ACC112 (cell line): ENCODE measurements around the gene AGAP1.

Experiments
- H2AFZ ChIP-seq: fragments of 200-600 bp; sonication (generic); one replicate; pipeline ENCODE4 v1.6.0; 2017; ENCODE audit warnings: antibody characterized with exemption, low read length; ENCODE audit not compliant: unreplicated experiment
- H3K27ac ChIP-seq: fragments of 200-600 bp; sonication (generic); 2 replicates; pipeline ENCODE4 v1.5.1; 2014; ENCODE audit warnings: low read depth, mild to moderate bottlenecking, antibody characterized with exemption, low read length, moderate library complexity
- H3K27me3 ChIP-seq: fragments of 200-600 bp; sonication (generic); 2 replicates; pipeline ENCODE4 v1.6.1; 2014; ENCODE audit warnings: mild to moderate bottlenecking, antibody characterized with exemption, low read length, moderate library complexity, mixed read lengths; ENCODE audit not compliant: insufficient read depth
- H3K36me3 ChIP-seq: fragments of 200-600 bp; sonication (generic); 2 replicates; pipeline ENCODE4 v1.6.1; 2016; ENCODE audit warnings: mild to moderate bottlenecking, antibody characterized with exemption, low read length, moderate library complexity, mixed read lengths; ENCODE audit not compliant: insufficient read depth
- H3K4me1 ChIP-seq: fragments of 200-600 bp; sonication (generic); one replicate; pipeline ENCODE4 v1.6.1; 2016; ENCODE audit warnings: low read length, mixed read lengths; ENCODE audit not compliant: insufficient read depth, unreplicated experiment, control insufficient read depth
- H3K4me3 ChIP-seq: fragments of 200-600 bp; sonication (generic); 2 replicates; pipeline ENCODE4 v1.5.1; 2014; ENCODE audit warnings: mild to moderate bottlenecking, low read depth, low read length
- H3K79me2 ChIP-seq: fragments of 200-600 bp; sonication (generic); one replicate; pipeline ENCODE4 v1.6.0; 2016; ENCODE audit warnings: low read length; ENCODE audit not compliant: control insufficient read depth, unreplicated experiment, insufficient read depth

The AGAP1 gene

GRCh38 chr2:236158969-236159777 is 665.3 kb downstream of the AGAP1 start:
- Histone ChIP-seq H2AFZ (no peak overlapping the region), H3K27ac (no peak overlapping the region), H3K4me1 (peaks cover under 1% of the 10 kb centered on the region), H3K4me3 (no peak overlapping the region), H3K36me3 (no peaks in the 10 kb centered on the region), H3K79me2 (no peaks in the 10 kb centered on the region), H3K27me3 (peaks cover 92% of the 10 kb centered on the region)

- Histone ChIP-seq H3K27ac (no peak overlapping the region), H3K4me1 (peaks cover 5% of the 10 kb centered on the region), H3K36me3 (no peaks in the 10 kb centered on the region), H3K4me3 (no peak overlapping the region), H3K79me2 (no peaks in the 10 kb centered on the region), H2AFZ (no peak overlapping the region), H3K27me3 (peaks cover 92% of the 10 kb centered on the region)
Measured at GRCh38 chr2:236159778-236160170, 665.9 kb downstream of the AGAP1 start.

DNA sequence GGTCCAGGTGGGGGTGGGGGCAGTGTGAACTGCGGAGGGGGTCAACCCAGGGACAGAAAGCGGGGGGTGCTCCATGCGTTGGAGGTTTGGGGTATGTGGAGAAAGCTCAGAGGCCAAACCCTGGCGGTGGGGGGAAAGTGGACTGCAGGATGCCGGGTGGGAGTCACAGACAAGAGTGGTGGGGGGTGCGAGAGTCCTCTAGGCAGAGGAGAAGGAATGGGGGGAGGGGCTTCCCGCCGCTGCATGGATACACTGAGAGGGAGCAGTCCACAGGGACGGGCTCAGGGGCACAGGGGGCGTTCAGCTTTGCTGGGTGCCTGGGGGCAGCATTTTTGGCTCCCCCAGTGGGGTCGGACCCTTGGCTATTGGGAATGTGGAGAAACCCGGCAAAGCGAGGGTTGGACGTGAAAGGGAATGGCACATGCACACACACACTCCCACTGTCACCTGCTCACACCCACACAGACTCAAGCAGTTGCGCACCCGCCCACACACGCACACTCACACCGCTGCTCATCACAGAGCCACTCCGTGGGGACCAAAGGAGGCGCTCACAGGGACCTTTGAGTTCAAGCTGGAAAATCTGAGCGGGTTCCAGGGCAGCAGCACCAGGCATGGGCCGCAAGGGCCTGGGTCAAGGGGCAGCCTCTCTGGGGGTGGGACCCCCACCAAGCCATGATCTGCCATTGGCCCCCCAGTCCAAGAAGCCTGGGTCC is 666.7 kb downstream of the AGAP1 start:
- peaks cover 92% of the 10 kb centered on the region for H3K27me3 ChIP-seq
- H3K4me1 ChIP-seq = peaks cover 5% of the 10 kb centered on the region
- H3K4me3 ChIP-seq = no peak overlapping the region

GRCh38 chr2:236161082-236161462 is 667.2 kb downstream of the AGAP1 start:
- H3K4me3 ChIP-seq = no peak overlapping the region
- no peak overlapping the region for H2AFZ ChIP-seq
- H3K4me1 ChIP-seq = peaks cover 5% of the 10 kb centered on the region
- H3K79me2 ChIP-seq = no peaks in the 10 kb centered on the region
- H3K36me3 ChIP-seq = no peaks in the 10 kb centered on the region
- H3K27ac ChIP-seq = no peak overlapping the region
- H3K27me3 ChIP-seq = peaks cover 96% of the 10 kb centered on the region

More for the DNA sequence above, 666.7 kb downstream of the AGAP1 start:
- no peaks in the 10 kb centered on the region for H3K36me3 ChIP-seq
- no peaks in the 10 kb centered on the region for H3K79me2 ChIP-seq
- no peak overlapping the region for H3K27ac ChIP-seq
- H2AFZ ChIP-seq = no peak overlapping the region

DNA sequence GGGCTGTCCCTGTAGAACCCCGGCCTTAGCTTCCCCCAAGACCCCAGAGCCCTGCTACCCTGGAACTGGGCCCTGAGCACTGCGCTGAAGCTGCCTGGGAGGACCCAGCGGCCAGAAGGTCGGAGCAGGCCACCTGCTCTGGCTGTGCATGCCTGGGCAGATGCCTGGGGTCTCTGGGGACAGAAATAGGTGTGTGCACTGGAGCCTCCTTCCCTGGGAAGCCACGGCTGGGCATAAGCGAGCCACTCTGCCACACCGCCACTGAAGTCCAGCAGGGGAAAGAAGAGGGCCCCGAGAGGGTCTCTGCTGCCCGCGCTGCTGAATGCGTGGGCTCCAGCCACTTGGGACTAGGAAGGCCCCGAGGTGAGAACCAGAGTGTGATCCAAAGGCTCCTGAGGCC is 667.7 kb downstream of the AGAP1 start:
- peaks cover 5% of the 10 kb centered on the region for H3K4me1 ChIP-seq
- H2AFZ ChIP-seq = no peak overlapping the region
- H3K36me3 ChIP-seq = no peaks in the 10 kb centered on the region
- no peak overlapping the region for H3K4me3 ChIP-seq
- peaks cover 100% of the 10 kb centered on the region for H3K27me3 ChIP-seq
- H3K27ac ChIP-seq = no peak overlapping the region
- H3K79me2 ChIP-seq = no peaks in the 10 kb centered on the region

GRCh38 chr2:236162031-236162845 is 668.4 kb downstream of the AGAP1 start:
- H3K36me3 ChIP-seq = no peaks in the 10 kb centered on the region
- H2AFZ ChIP-seq = no peak overlapping the region
- no peaks in the 10 kb centered on the region for H3K79me2 ChIP-seq
- peaks cover 5% of the 10 kb centered on the region for H3K4me1 ChIP-seq
- no peak overlapping the region for H3K4me3 ChIP-seq
- no peak overlapping the region for H3K27ac ChIP-seq
- peaks cover 100% of the 10 kb centered on the region for H3K27me3 ChIP-seq

DNA sequence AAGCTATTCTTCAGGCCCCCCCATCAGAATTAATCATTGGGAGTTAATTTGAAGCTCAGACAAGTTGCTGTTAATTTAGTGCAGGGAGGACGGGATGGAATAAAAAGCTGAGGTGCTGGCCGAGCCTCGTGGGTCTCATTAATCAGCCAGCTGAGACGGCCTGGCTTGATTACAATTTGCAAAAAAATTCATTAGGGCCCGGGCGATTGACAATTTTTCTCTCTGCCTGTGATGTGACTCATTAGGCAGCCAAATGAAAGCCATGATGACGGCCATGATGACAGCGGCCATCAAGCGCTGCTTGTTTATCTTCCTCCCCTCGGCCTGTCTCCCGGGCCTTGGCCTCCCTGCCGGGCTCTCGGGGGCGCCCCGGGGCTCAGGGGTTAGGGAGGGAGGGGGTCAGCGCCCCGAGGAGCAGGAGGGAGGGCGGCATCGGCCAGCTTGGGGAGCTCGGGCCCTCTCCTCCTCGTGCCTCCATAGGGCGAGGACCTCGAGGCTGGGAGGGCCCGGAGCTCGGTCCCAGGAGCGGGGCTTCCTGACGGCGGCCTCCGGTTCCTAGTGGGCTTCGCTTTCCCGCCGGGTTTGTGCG is 669.1 kb downstream of the AGAP1 start:
- no peak overlapping the region for H3K4me3 ChIP-seq
- H3K27ac ChIP-seq = no peak overlapping the region
- H3K27me3 ChIP-seq = peaks cover 100% of the 10 kb centered on the region
- no peaks in the 10 kb centered on the region for H3K36me3 ChIP-seq
- no peak overlapping the region for H2AFZ ChIP-seq
- H3K4me1 ChIP-seq = peaks cover 5% of the 10 kb centered on the region
- no peaks in the 10 kb centered on the region for H3K79me2 ChIP-seq

DNA sequence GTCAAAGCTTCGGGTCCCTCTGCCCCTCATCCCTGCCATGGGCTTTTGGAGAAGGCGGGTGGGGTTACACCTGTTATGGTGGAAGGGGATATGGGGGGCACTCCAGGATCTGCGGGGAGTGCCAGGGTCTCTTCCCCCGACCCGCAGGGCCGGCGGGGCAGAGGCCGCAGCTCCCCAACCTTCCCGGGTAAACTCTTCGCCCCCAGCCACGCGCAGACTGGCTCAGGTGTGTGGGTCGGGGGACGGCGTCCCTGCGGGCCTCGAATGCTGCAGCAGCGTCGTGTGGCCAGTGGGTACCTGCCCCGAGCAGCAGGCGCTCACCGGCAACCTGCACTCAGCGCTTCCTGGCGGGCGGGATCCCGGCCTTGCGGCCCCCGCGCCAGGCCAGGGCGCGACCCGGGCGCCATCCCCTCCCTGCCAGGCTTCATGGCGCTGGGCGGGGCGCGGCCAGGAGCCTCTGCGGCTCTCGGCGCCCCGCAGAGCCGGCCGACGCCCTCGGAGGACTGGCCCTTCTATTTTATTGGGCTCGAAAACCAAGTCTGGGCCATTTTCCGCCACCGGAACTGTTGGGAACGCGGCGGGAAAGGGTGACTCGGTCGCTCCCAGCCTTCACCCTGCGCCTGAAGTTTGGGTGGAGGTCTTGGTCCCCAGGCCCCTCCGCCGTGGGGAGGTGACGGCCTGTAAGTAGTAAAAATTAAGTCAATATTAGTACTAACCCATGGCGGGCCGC is 669.8 kb downstream of the AGAP1 start:
- H3K27ac ChIP-seq = no peak overlapping the region
- peaks cover 100% of the 10 kb centered on the region for H3K27me3 ChIP-seq
- no peaks in the 10 kb centered on the region for H3K79me2 ChIP-seq
- no peaks in the 10 kb centered on the region for H3K36me3 ChIP-seq
- H3K4me1 ChIP-seq = peaks cover 5% of the 10 kb centered on the region
- H3K4me3 ChIP-seq = peak overlapping the region; percentile 67
- H2AFZ ChIP-seq = peak overlapping the region; percentile 1

GRCh38 chr2:236164201-236164924 is 670.5 kb downstream of the AGAP1 start:
- no peak overlapping the region for H3K27ac ChIP-seq
- peak overlapping the region; percentile 67 for H3K4me3 ChIP-seq
- H3K79me2 ChIP-seq = no peaks in the 10 kb centered on the region
- peak overlapping the region; percentile 1 for H2AFZ ChIP-seq
- H3K27me3 ChIP-seq = peaks cover 100% of the 10 kb centered on the region
- H3K36me3 ChIP-seq = no peaks in the 10 kb centered on the region
- H3K4me1 ChIP-seq = peaks cover 5% of the 10 kb centered on the region
